ENCODE data around the gene ISG20.

The ISG20 gene

GRCh38 chr15:88610701-88611231 is 28.1 kb upstream of the ISG20 start:
- no peak overlapping the region for H3K9ac ChIP-seq (ENCODE audit: low read length)
- H3K9me3 ChIP-seq (ENCODE audit: control insufficient read depth, low read length): no peaks in the 10 kb centered on the region
- H3K27me3 ChIP-seq (ENCODE audit: control insufficient read depth, insufficient read depth, low read length): peaks cover 27% of the 10 kb centered on the region
- no peak overlapping the region for H3K4me3 ChIP-seq (ENCODE audit: low read length)
- H3K4me1 ChIP-seq (ENCODE audit: control insufficient read depth, insufficient read depth, low read length): peaks cover 15% of the 10 kb centered on the region
- no peaks in the 10 kb centered on the region for H3K36me3 ChIP-seq (ENCODE audit: control insufficient read depth, insufficient read depth, low read length)

DNA sequence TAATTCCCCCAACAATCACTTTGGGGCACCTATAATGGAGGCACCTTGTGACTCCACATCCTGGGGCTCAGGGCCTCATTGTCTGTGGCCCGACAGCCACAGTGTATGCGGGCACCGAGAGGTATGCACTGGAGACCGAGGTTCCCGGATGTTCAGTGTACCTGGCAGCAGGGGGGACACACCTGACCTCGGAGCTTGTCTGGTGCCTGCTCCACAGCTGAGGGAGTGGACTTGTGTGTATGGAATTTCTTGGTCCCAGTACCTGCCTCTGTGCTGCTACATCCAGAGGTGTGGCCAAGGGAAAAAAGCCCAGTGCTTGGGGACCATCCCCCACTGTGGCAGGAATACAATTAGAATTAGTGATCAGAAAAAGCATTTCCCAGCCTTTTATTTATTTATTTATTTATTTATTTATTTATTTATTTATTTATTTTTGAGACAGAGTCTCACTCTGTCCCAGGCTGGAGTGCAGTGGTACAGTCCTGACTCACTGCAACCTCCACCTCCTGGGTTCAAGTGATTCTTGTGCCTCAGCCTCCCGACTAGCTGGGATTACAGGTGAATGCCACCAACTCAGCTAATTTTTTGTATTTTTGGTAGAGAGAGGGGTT is 26.5 kb upstream of the ISG20 start:
- H3K4me1 ChIP-seq (ENCODE audit: control insufficient read depth, insufficient read depth, low read length): peaks cover 21% of the 10 kb centered on the region
- no peak overlapping the region for H3K4me3 ChIP-seq (ENCODE audit: low read length)

GRCh38 chr15:88613074-88613944 is 25.5 kb upstream of the ISG20 start:
- Histone ChIP-seq H3K36me3 (ENCODE audit: control insufficient read depth, insufficient read depth, low read length) (no peaks in the 10 kb centered on the region), H3K4me3 (ENCODE audit: low read length) (no peak overlapping the region), H3K9me3 (ENCODE audit: control insufficient read depth, low read length) (no peaks in the 10 kb centered on the region), H3K4me1 (ENCODE audit: control insufficient read depth, insufficient read depth, low read length) (peaks cover 21% of the 10 kb centered on the region), H3K9ac (ENCODE audit: low read length) (no peak overlapping the region), H3K27me3 (ENCODE audit: control insufficient read depth, insufficient read depth, low read length) (peaks cover 7% of the 10 kb centered on the region)

More for the DNA sequence above, 26.5 kb upstream of the ISG20 start:
- no peaks in the 10 kb centered on the region for H3K9me3 ChIP-seq (ENCODE audit: control insufficient read depth, low read length)
- no peak overlapping the region for H3K9ac ChIP-seq (ENCODE audit: low read length)
- no peaks in the 10 kb centered on the region for H3K36me3 ChIP-seq (ENCODE audit: control insufficient read depth, insufficient read depth, low read length)
- H3K27me3 ChIP-seq (ENCODE audit: control insufficient read depth, insufficient read depth, low read length): peaks cover 14% of the 10 kb centered on the region

DNA sequence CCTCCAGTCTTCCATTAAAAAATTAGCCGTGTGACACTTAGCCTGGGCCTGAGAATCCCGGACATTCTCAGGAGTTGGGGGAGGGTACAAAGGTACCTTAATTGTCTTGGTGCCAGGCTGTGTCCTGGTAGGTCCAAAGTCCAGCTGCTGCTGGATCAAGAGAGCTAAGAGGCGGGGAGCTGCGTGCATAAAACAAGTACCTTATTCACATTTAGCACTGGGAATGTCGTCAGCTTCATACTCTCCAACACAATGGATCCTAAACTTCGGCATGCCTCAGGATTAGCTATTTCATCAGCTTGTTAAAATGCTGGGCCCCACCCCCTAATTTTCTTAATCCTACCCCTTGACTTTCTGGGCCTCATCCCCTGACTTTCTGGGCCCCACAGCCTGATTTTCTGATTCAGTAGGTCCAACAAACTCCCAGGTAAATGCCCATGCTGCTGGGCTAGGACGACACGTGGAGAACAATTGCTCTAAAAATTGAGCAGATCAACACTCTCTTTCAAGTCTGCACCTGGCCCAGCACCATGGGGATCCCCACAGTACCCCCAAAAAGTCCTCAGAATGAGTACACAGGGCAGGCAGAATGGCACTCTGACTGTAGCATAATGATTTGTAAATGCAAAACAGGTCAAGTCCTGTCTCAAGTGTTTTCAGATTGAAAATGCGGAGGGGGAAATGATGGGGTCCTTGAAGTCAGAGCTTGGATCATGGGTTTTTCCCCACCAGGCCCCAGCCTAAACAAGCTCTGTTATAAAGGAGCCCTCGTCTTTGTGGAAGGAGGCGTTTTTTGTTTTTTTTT is 23.3 kb upstream of the ISG20 start:
- Histone ChIP-seq H3K27me3 (ENCODE audit: control insufficient read depth, insufficient read depth, low read length) (no peaks in the 10 kb centered on the region), H3K4me1 (ENCODE audit: control insufficient read depth, insufficient read depth, low read length) (peaks cover 21% of the 10 kb centered on the region), H3K9ac (ENCODE audit: low read length) (peak overlapping the region; percentile 38), H3K4me3 (ENCODE audit: low read length) (no peak overlapping the region), H3K9me3 (ENCODE audit: control insufficient read depth, low read length) (no peaks in the 10 kb centered on the region), H3K36me3 (ENCODE audit: control insufficient read depth, insufficient read depth, low read length) (no peaks in the 10 kb centered on the region)

GRCh38 chr15:88616240-88616639 is 22.6 kb upstream of the ISG20 start:
- no peaks in the 10 kb centered on the region for H3K9me3 ChIP-seq (ENCODE audit: control insufficient read depth, low read length)
- H3K4me3 ChIP-seq (ENCODE audit: low read length): no peak overlapping the region
- no peaks in the 10 kb centered on the region for H3K27me3 ChIP-seq (ENCODE audit: control insufficient read depth, insufficient read depth, low read length)
- peaks cover 25% of the 10 kb centered on the region for H3K4me1 ChIP-seq (ENCODE audit: control insufficient read depth, insufficient read depth, low read length)
- H3K9ac ChIP-seq (ENCODE audit: low read length): no peak overlapping the region
- H3K36me3 ChIP-seq (ENCODE audit: control insufficient read depth, insufficient read depth, low read length): no peaks in the 10 kb centered on the region

- no peaks in the 10 kb centered on the region for H3K36me3 ChIP-seq (ENCODE audit: control insufficient read depth, insufficient read depth, low read length)
- no peak overlapping the region for H3K9ac ChIP-seq (ENCODE audit: low read length)
- H3K4me1 ChIP-seq (ENCODE audit: control insufficient read depth, insufficient read depth, low read length): peaks cover 31% of the 10 kb centered on the region
- H3K27me3 ChIP-seq (ENCODE audit: control insufficient read depth, insufficient read depth, low read length): no peaks in the 10 kb centered on the region
- no peak overlapping the region for H3K4me3 ChIP-seq (ENCODE audit: low read length)
- H3K9me3 ChIP-seq (ENCODE audit: control insufficient read depth, low read length): no peaks in the 10 kb centered on the region
Measured at GRCh38 chr15:88617031-88617722, 21.6 kb upstream of the ISG20 start.

- H3K4me1 ChIP-seq (ENCODE audit: control insufficient read depth, insufficient read depth, low read length): peaks cover 37% of the 10 kb centered on the region
- no peak overlapping the region for H3K9ac ChIP-seq (ENCODE audit: low read length)
- no peaks in the 10 kb centered on the region for H3K27me3 ChIP-seq (ENCODE audit: control insufficient read depth, insufficient read depth, low read length)
- no peak overlapping the region for H3K4me3 ChIP-seq (ENCODE audit: low read length)
- H3K9me3 ChIP-seq (ENCODE audit: control insufficient read depth, low read length): no peaks in the 10 kb centered on the region
- H3K36me3 ChIP-seq (ENCODE audit: control insufficient read depth, insufficient read depth, low read length): no peaks in the 10 kb centered on the region
Measured at GRCh38 chr15:88617790-88618189, 21.0 kb upstream of the ISG20 start.

GRCh38 chr15:88618686-88619085 is 20.1 kb upstream of the ISG20 start:
- Histone ChIP-seq H3K9me3 (ENCODE audit: control insufficient read depth, low read length) (no peaks in the 10 kb centered on the region), H3K27me3 (ENCODE audit: control insufficient read depth, insufficient read depth, low read length) (no peaks in the 10 kb centered on the region), H3K4me1 (ENCODE audit: control insufficient read depth, insufficient read depth, low read length) (peaks cover 44% of the 10 kb centered on the region), H3K4me3 (ENCODE audit: low read length) (no peak overlapping the region), H3K9ac (ENCODE audit: low read length) (no peak overlapping the region), H3K36me3 (ENCODE audit: control insufficient read depth, insufficient read depth, low read length) (no peaks in the 10 kb centered on the region)

DNA sequence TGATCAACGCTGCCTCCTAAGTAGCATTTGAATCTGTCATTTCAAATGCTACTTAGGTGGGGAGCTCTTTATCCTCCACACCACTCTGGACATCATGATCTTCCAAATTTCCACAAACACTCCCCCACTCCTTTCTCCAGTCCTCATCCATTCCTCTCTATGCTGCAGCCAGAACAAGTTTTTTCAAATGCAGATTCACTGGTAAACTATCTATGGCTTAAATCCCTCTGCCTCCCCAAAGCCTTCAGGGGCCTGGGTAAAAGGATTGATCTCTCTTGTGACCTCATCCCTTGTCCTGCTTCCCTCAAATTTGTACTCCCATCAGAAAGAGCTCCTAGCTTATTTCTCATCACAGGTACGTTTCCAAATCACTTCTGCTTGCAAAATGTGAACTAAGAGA is 19.0 kb upstream of the ISG20 start:
- H3K27me3 ChIP-seq (ENCODE audit: control insufficient read depth, insufficient read depth, low read length): no peaks in the 10 kb centered on the region
- no peak overlapping the region for H3K4me3 ChIP-seq (ENCODE audit: low read length)
- no peaks in the 10 kb centered on the region for H3K9me3 ChIP-seq (ENCODE audit: control insufficient read depth, low read length)
- H3K36me3 ChIP-seq (ENCODE audit: control insufficient read depth, insufficient read depth, low read length): no peaks in the 10 kb centered on the region
- H3K4me1 ChIP-seq (ENCODE audit: control insufficient read depth, insufficient read depth, low read length): peaks cover 49% of the 10 kb centered on the region
- no peak overlapping the region for H3K9ac ChIP-seq (ENCODE audit: low read length)

DNA sequence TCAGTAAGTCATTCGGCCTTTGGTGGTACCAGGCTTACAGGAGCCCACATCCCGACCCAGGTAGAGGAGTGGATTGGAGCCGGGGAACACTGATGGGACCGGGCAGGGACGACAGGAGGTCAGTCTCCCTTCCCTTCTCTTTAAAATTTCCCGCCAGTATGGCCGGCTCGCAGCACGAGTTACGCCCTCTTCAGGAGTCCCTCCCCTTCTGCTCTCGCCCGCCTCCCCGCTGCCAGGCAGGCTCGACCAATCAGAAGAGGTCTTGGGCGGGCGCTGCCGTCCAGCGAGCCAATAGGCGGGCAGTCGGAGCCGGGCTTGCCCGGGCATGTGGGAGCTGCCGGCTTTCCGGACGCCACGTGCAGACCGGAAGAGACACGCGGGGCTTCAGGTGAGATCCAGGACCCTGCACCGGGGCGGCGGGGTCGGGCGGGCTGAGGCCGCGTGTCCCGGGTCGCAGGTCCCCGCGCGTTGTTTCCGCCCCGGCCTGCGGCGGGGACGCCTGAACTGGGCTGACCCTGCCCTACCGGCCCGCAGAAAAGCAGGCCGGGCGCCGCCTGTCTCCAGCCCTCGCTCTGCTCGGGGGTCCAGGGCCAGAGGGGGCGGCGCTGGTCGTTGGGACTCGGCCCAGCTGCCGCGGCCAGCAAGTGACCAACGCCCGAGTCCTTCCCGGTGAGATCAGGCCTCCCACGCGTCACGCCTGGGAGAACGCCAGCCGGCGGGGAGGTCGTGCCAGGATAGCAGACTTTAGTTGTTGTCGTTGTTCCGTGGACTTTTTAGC is 17.6 kb upstream of the ISG20 start, which contains the start of gene AEN:
AEN (plus strand) TSS at position 346 of the 778 bp plus-strand sequence. CDS start 4,870 bp downstream, outside the sequence.
- no peaks in the 10 kb centered on the region for H3K27me3 ChIP-seq (ENCODE audit: control insufficient read depth, insufficient read depth, low read length)
- H3K9me3 ChIP-seq (ENCODE audit: control insufficient read depth, low read length): no peaks in the 10 kb centered on the region
- peaks cover 39% of the 10 kb centered on the region for H3K4me1 ChIP-seq (ENCODE audit: control insufficient read depth, insufficient read depth, low read length)
- peak within 1 kb of the TSS; percentile 81 for H3K9ac ChIP-seq (ENCODE audit: low read length)
- H3K36me3 ChIP-seq (ENCODE audit: control insufficient read depth, insufficient read depth, low read length): no peaks in the 10 kb centered on the region
- H3K4me3 ChIP-seq (ENCODE audit: low read length): peak within 1 kb of the TSS; percentile 87
